ENCODE measurements around the gene FBP2. TPM values are rescaled to one million over a fixed set of nuclear protein-coding genes. Genes with fewer than 3 reads are reported as not detected.
A peak's percentile ranks its signal among the peaks of the same experiment; 100 is the strongest.

The FBP2 gene
- total RNA-seq, 1 donor from 2014 or later, result not detected

DNA sequence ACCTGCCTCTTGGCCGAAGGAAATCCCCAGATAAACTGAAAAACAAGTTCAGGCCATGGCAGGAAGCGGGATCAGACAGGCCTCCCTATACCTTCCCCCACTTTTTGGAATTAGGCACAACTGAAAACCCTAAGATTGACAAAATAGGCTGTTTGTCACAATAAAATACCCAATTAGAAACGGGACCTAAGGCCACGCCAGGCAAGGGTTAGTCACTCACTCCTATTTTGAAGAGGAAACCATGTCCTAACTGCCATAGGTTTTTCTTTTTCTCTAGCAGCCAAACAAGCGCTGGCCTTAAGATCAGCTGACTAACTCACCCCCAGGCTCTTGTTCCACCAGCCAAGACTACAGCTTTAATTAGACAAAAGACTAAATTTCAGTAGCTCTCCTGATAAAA lies 11.9 kb downstream of the FBP2 start:
- FAIRE-seq, result no peak
- DNase-seq (ENCODE audit: low read depth), result peak; percentile 75

GRCh38 chr9:94577571-94577970 lies 16.1 kb downstream of the FBP2 start:
- FAIRE-seq, result no peak

More for the DNA sequence above, 11.9 kb downstream of the FBP2 start:
- TF ChIP-seq, protein P1, sequence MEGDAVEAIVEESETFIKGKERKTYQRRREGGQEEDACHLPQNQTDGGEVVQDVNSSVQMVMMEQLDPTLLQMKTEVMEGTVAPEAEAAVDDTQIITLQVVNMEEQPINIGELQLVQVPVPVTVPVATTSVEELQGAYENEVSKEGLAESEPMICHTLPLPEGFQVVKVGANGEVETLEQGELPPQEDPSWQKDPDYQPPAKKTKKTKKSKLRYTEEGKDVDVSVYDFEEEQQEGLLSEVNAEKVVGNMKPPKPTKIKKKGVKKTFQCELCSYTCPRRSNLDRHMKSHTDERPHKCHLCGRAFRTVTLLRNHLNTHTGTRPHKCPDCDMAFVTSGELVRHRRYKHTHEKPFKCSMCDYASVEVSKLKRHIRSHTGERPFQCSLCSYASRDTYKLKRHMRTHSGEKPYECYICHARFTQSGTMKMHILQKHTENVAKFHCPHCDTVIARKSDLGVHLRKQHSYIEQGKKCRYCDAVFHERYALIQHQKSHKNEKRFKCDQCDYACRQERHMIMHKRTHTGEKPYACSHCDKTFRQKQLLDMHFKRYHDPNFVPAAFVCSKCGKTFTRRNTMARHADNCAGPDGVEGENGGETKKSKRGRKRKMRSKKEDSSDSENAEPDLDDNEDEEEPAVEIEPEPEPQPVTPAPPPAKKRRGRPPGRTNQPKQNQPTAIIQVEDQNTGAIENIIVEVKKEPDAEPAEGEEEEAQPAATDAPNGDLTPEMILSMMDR (IDR thresholded peaks at IDR 0.05; ENCODE audit: insufficient read depth, low read length, severe bottlenecking), result no peak
- Histone ChIP-seq H3K27me3 (ENCODE audit: control insufficient read depth, insufficient read depth, low read length) (no peaks in the 10 kb centered on the region), H3K4me3 (ENCODE audit: low read depth, low read length) (no peak overlapping the region), H3K36me3 (ENCODE audit: control insufficient read depth, insufficient read depth, low read length) (no peaks in the 10 kb centered on the region)

GRCh38 chr9:94577036-94577435 lies 16.6 kb downstream of the FBP2 start:
- Histone ChIP-seq H3K27me3 (ENCODE audit: control insufficient read depth, insufficient read depth, low read length) (no peaks in the 10 kb centered on the region), H3K36me3 (ENCODE audit: control insufficient read depth, insufficient read depth, low read length) (no peaks in the 10 kb centered on the region), H3K4me3 (ENCODE audit: low read depth, low read length) (no peak overlapping the region)
- TF ChIP-seq, protein P1 (IDR thresholded peaks at IDR 0.05; ENCODE audit: insufficient read depth, low read length, severe bottlenecking), result no peak
- no peak for DNase-seq (ENCODE audit: low read depth)
- no peak for FAIRE-seq

More at GRCh38 chr9:94577571-94577970, 16.1 kb downstream of the FBP2 start:
- no peak overlapping the region for H3K4me3 ChIP-seq (ENCODE audit: low read depth, low read length)
- no peaks in the 10 kb centered on the region for H3K27me3 ChIP-seq (ENCODE audit: control insufficient read depth, insufficient read depth, low read length)
- TF ChIP-seq, protein P1 (IDR thresholded peaks at IDR 0.05; ENCODE audit: insufficient read depth, low read length, severe bottlenecking), result no peak
- DNase-seq (ENCODE audit: low read depth), result no peak
- H3K36me3 ChIP-seq (ENCODE audit: control insufficient read depth, insufficient read depth, low read length), result no peaks in the 10 kb centered on the region

DNA sequence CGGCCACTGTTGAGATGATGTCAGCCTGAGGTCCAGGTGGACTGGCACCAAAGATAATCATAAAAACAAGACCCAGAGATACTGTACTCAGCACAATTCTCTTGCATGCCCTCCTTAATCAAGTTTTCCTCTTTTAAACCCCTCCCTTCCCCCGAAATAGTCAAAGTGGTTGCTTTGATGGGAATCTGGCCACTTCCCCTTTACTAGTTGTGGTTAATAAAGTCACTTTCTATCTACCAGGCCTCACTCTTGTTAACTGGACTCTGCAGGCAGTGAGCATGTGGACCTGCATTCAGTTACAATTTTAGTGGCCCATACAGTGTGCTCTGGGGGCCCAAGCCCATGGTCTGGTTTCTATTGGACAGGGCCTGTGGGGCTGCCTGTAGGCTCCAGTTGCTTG lies 17.5 kb downstream of the FBP2 start:
- TF ChIP-seq, protein P1 (IDR thresholded peaks at IDR 0.05; ENCODE audit: insufficient read depth, low read length, severe bottlenecking), result no peak
- no peaks in the 10 kb centered on the region for H3K36me3 ChIP-seq (ENCODE audit: control insufficient read depth, insufficient read depth, low read length)
- no peak for DNase-seq (ENCODE audit: low read depth)
- no peaks in the 10 kb centered on the region for H3K27me3 ChIP-seq (ENCODE audit: control insufficient read depth, insufficient read depth, low read length)
- FAIRE-seq, result no peak
- no peak overlapping the region for H3K4me3 ChIP-seq (ENCODE audit: low read depth, low read length)

DNA sequence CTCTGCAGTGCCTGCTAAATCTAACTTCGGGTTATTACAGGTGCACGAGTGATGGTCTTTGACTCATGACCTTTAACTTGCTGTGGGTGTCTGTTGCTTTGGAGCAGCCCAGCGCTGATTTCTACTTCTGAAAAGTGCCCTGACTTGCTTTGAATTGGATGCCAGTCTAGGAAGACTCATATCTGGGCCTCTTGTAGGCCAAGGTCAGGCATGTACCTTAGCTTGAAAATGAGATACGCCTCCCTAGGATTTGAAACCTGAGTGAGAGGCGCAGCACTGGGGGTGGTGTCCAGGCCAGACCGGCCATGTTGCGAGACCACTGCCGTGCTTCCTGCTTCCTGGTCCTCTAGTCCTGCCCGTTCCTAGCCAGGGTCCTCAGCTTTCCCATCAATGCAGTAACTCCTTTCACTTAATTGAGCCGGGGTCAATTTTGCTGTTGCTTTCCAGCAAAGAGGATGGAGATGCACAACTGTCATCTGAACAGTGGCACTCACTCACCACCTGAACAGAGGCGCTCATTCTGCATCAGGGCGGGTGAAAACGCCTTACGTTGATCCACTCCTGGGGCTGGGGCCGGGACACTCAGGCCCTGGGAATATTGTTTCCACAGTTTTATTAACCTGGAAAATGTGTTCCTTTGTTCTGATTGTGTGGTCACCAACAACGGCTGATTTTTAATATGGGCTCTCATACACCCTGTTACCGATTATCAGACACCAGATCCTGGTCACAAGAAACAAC lies 24.5 kb downstream of the FBP2 start:
- Histone ChIP-seq H3K4me3 (ENCODE audit: low read depth, low read length) (no peak overlapping the region), H3K36me3 (ENCODE audit: control insufficient read depth, insufficient read depth, low read length) (no peaks in the 10 kb centered on the region), H3K27me3 (ENCODE audit: control insufficient read depth, insufficient read depth, low read length) (no peaks in the 10 kb centered on the region)
- FAIRE-seq, result peak; percentile 36
- TF ChIP-seq, protein P1 (IDR thresholded peaks at IDR 0.05; ENCODE audit: insufficient read depth, low read length, severe bottlenecking), result no peak
- no peak for DNase-seq (ENCODE audit: low read depth)
